GM19328 (cell line): ENCODE data around the gene ECEL1.
"Not testable (repeated sequence)": the region's sequence is repeated elsewhere in the genome, so short reads cannot be mapped to it uniquely, and the experiment has no call there.

ENCODE experiments used
- ATAC-seq: cut with Tn5 transposase; IDR thresholded peaks from one replicate; pipeline ENCODE4 v1.9.1; 2021; ENCODE audit warnings: mild to moderate bottlenecking, moderate library complexity; ENCODE audit not compliant: unreplicated experiment

ECEL1 gene

GRCh38 chr2:232464544-232464885 lies 23.1 kb downstream of the ECEL1 start:
- no peak for ATAC-seq

DNA sequence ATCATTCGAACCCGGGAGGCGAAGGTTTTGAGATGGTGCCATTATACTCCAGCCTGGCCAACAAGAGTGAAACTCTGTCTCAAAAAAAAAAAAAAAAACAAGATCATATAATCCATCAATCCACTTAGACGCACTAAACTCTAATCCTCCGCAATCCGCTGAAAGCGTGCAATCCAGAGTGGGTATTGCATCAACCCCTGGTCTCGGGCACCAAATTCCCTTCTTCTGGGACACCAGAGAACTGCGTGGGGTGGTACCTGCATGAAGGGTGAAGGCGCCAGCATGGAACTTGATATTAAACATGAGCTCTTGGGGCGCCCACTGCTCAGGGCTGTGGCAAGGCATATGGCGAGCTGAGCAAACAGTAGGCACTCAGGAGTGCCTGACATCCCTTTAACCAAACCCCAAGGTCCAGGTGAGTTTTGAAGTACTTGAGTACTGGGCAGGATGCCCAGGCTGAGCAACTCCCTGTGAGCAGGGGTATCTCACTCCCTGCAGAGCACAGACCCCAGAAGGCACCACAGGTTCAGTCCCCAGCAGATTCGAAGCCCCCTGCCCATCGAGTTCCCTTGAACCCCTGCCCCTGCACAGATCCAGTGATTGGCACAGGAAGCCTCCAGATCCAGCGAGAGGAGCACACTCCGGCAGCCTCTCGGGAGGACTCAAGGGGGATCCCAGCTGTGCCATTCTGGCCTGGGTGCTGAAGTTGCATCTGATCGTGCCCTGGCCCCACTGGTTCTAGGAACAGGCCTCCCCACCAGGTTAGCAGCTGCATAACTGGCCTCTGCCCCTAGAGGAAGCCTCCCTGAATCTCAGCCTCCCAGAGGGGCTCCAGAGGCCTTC lies 23.7 kb downstream of the ECEL1 start:
- no peak for ATAC-seq

- no peak for ATAC-seq
Observed at GRCh38 chr2:232460171-232460570, 27.5 kb downstream of the ECEL1 start.

GRCh38 chr2:232459419-232460035 lies 28.1 kb downstream of the ECEL1 start:
- ATAC-seq, result no peak

- ATAC-seq, result no peak
Observed at GRCh38 chr2:232458661-232459418, 28.8 kb downstream of the ECEL1 start.

DNA sequence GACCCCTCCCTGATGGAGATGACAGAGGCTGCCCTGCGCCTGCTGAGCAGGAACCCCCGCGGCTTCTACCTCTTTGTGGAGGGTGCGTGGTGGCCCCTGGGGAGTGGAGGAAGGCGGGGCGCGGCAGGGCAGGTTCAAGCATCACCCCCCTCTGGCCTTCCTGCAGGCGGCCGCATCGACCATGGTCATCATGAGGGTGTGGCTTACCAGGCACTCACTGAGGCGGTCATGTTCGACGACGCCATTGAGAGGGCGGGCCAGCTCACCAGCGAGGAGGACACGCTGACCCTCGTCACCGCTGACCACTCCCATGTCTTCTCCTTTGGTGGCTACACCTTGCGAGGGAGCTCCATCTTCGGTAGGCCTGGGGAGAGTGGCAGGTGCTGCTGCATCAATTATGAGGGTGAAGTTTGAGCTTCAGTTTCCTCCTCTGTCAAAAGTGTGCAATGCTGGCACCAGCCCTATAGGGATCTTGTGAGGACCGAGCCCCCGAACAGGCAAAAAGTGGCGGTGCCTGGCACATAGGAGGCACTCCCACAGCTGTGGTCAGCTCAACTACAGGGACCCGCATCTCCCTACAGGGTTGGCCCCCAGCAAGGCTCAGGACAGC lies 29.5 kb downstream of the ECEL1 start:
- ATAC-seq, result no peak

GRCh38 chr2:232457121-232458011 lies 30.3 kb downstream of the ECEL1 start:
- no peak for ATAC-seq

GRCh38 chr2:232456296-232457120 lies 31.1 kb downstream of the ECEL1 start:
- no peak for ATAC-seq

DNA sequence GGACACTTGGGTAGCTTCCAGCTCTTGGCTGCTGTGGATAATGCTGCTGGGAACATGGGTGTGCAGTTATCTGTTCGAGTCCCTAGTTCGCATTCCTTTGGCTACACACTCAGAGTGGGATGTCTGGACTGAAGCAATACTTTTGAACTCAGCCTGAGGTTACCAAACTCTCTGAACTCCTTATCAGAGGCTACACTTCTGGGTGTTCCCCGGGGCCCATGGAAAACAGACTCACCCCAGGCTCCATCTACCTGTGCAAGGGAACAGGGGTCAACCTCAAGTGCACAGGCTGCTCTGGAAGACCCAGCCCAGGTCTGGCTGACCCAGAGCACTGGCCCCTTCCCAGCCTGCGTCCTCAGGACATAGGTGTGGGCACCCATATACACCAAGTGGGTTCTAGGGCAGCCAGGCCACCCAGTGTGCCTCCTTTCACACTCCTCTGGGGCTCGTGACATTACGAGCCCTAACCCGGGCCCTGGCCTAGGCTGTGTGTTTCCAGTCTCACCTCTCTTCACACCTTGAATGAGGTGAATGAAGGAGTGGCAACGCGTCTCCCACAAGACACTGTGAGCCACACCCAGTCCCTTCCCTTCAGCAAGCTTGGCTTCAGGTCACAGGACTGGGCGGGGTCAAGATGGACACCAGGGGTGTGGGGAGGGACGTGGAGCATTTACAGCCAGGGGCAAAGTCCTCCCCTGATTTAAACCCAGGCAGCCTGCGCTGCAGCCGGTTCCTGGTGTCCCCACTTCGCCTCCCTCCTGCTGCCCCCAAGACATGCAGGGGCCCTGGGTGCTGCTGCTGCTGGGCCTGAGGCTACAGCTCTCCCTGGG lies 32.0 kb downstream of the ECEL1 start, which contains the start of gene ALPI:
TSS of gene ALPI (plus strand) at position 728 of the 830 bp plus-strand sequence. CDS start at position 775, 47 bp downstream.
- no peak for ATAC-seq

DNA sequence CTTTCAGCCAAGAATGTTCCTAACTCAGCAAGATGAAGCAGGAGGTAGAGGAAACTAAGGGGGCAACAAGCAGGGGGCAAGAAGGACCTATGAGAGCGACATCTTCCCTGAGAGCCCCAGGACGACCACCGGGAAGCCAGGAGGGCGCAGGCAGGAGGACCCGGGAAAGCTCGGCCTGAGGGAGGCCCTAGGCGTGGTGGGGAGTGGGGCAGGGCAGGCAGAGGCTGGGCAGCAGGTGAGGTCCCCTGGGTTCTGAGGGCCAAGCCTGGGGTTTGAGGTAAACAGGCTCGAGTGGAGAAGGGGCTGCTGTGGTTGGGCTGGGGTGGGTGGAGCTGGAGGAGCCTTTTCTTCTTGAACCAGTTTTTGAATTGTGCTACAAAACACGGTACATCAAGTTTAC lies 33.0 kb downstream of the ECEL1 start:
- no peak for ATAC-seq

GRCh38 chr2:232451645-232452044 lies 36.0 kb downstream of the ECEL1 start:
- not testable (repeated sequence) for ATAC-seq

DNA sequence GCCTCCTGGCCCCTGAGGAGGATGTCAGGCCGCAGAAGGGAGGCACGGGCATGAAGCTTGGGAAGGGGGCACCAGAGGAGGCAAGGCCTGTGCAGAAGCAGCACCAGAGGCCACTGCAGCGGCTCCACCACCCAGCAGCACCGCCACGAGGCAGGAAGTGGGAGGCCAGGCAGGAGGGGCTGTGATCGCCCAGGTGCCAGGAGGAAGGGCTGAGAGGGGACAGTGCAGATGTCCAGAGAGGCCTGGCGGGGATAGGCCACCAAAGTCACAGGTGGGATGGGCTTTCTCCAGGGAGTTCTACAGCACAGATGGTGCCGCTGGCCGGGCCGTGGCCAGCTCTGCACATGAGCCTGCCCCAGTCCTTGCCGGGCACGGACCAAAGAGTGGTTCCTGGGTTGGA lies 37.7 kb downstream of the ECEL1 start:
- no peak for ATAC-seq

DNA sequence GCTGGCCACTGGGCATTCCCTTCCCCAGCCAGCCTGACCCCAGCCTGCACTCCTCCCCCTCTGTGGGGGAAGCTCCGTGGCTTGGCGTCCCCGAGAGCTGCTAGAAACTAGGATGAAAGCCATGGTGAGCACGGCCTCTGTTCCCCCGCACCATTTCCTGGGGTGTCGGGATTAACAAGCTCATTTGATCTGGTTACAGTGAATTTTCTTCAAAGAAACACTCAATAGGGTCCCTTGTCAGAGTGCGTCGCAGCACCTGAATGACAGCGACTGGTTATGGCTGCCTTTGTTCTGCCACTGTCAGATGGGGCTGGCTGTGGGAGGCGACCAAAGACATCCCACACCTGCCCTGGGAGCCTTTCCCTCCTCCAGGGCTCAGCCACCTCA lies 39.3 kb downstream of the ECEL1 start:
- ATAC-seq, result no peak

DNA sequence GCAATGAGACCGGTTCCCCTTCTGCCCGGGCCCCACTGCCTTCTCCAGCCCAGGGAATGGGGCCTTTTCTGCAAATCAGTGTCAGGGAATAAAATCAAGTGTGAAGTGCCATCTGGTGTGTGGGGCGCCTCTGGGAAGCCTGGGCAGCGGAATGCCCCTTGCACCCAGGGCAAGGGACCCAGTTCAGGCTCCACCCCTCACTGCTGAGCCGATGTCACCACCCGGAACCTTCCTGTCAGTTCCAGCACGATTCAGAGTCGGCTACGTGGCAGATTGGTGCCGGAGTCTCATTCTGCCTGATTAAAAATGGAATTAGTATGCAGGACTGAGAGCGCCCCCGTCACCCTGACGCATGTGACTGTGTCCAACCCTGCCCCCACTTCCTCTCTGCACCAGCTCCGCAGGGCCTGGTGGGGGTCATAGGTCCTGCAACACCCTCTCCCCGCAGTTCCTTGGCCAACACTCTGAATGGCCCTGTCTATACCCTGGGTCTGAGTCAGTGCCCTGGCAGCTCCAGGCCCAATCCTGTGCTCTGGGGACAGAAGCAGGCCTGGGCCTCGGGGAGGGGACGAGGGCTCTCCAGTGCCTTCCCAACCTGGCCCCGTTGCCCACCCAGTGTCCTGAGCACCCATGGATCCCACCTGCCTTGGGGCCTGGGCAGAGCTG lies 39.9 kb downstream of the ECEL1 start:
- no peak for ATAC-seq

- ATAC-seq, result no peak
Observed at GRCh38 chr2:232447091-232447620, 40.5 kb downstream of the ECEL1 start.

GRCh38 chr2:232446266-232446777 lies 41.3 kb downstream of the ECEL1 start:
- ATAC-seq, result not testable (repeated sequence)

- ATAC-seq, result not testable (repeated sequence)
Observed at GRCh38 chr2:232445149-232445885, 42.3 kb downstream of the ECEL1 start.
